BJ (cell line): ENCODE results near the gene RSPO3. TPM values are rescaled to one million over a fixed set of nuclear protein-coding genes. Genes with fewer than 3 reads are reported as not detected.

Experiments
- CTCF ChIA-PET: fragments of 350-600 bp; formaldehyde crosslinking; extraction: SDS; loops from one replicate; lab custom pipeline; 2021; ENCODE audit warnings: antibody characterized with exemption, inconsistent platforms; lab: Yijun Ruan, JAX
- POLR2A ChIA-PET: fragments of 300-600 bp; sonication (Branson Sonifier 250); formaldehyde crosslinking; extraction: SDS; loops from one replicate; lab custom pipeline; 2021; ENCODE audit warnings: antibody characterized with exemption; lab: Charles Lee
- DNase-seq: peaks from one replicate; pipeline ENCODE4 v3.0.0-alpha.2; 2011; ENCODE audit warnings: low read depth
- H3K27me3 ChIP-seq: 2 replicates; pipeline ENCODE4 v1.6.0; 2011; ENCODE audit warnings: low read length; ENCODE audit not compliant: control insufficient read depth, insufficient read depth
- H3K36me3 ChIP-seq: 2 replicates; pipeline ENCODE4 v1.5.1; 2011; ENCODE audit warnings: low read length; ENCODE audit not compliant: control insufficient read depth, insufficient read depth
- H3K4me3 ChIP-seq: 2 replicates; pipeline ENCODE4 v1.5.1; 2011; ENCODE audit warnings: low read depth, mild to moderate bottlenecking, control low read depth, low read length
- CTCF ChIP-seq: IDR thresholded peaks from 2 replicates; pipeline ENCODE4 v1.5.1; 2011; ENCODE audit warnings: low read depth, mild to moderate bottlenecking, control low read depth, inconsistent platforms, low read length, moderate library complexity; ENCODE audit not compliant: insufficient read depth
- polyA plus RNA-seq: library from polyadenylated mRNA; depleted of rRNA; stranded (reverse); fragments of >200 nt; gene quantifications from 2 replicates; pipeline ENCODE4 v1.2.3, GENCODE V29; 2011

The RSPO3 gene
- polyA plus RNA-seq, 1 experiment = not detected

GRCh38 chr6:127117979-127118297 is 533 bp upstream of the RSPO3 start:
- peaks cover 42% of the 10 kb centered on the region for H3K27me3 ChIP-seq

GRCh38 chr6:127119102-127120022 is 891 bp downstream of the RSPO3 start:
- ChIA-PET POLR2A (no interaction called here), CTCF (interaction anchor here (1.1 to 2.0 kb wide), 3 partner anchors 71 to 1119 kb away, joined by 3 to 8 read pairs (median 4); no protein-coding TSS in a partner anchor)

More at GRCh38 chr6:127117979-127118297, 533 bp upstream of the RSPO3 start:
- no peak for DNase-seq
- H3K36me3 ChIP-seq = no peaks in the 10 kb centered on the region
- peak overlapping the region; percentile 26 for H3K4me3 ChIP-seq
- TF ChIP-seq CTCF = no peak
- POLR2A ChIA-PET = no interaction called here
- CTCF ChIA-PET = interaction anchor here (0.5 to 1.4 kb wide), 3 partner anchors 18 to 1122 kb away, joined by 3 to 7 read pairs (median 3); no protein-coding TSS in a partner anchor

DNA sequence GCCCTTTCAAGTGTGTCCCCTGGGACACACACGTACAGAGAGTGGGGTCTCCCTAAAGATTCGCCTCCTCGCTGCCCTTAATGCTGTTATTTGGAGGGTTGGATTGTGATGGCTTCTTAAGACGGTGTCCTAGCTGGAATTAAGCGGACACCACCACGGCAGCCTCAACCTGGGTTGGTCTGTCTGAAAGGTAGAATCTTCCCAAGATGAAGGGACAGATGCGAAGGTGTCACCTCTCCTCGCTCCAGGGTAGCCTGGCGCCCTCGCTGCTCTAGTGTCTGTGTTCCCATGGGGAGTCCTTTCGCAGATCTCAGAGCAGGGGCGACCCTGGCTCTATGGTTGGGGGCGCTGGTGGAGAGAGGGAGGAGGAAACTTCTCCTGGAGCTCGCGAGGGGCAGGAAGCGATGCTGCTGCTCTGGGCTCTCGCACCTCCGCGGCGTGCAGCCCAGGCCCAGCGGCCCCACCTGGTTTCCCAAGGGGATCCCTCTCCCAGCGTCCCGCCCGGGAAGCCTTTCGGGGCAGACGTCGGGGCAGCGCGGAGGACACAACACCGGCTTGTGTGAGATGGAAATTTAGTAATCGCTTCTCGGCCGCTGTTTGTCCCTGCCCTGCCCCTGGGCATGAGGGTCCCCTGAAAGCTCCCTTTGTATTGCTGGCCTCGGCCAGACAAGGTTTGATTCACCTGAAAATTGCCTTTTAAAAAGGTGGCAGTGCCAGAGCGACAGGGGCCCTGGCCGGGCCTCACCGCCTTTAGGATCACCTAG is 1.7 kb downstream of the RSPO3 start:
- CTCF ChIA-PET = interaction anchor here (0.7 to 2.6 kb wide), 7 partner anchors 70 to 1125 kb away, joined by 3 to 12 read pairs (median 3); no protein-coding TSS in a partner anchor

More at GRCh38 chr6:127119102-127120022, 891 bp downstream of the RSPO3 start:
- peak overlapping the region; percentile 44 for H3K4me3 ChIP-seq
- no peak for DNase-seq
- H3K36me3 ChIP-seq = no peaks in the 10 kb centered on the region
- H3K27me3 ChIP-seq = peaks cover 42% of the 10 kb centered on the region
- no peak for TF ChIP-seq CTCF

DNA sequence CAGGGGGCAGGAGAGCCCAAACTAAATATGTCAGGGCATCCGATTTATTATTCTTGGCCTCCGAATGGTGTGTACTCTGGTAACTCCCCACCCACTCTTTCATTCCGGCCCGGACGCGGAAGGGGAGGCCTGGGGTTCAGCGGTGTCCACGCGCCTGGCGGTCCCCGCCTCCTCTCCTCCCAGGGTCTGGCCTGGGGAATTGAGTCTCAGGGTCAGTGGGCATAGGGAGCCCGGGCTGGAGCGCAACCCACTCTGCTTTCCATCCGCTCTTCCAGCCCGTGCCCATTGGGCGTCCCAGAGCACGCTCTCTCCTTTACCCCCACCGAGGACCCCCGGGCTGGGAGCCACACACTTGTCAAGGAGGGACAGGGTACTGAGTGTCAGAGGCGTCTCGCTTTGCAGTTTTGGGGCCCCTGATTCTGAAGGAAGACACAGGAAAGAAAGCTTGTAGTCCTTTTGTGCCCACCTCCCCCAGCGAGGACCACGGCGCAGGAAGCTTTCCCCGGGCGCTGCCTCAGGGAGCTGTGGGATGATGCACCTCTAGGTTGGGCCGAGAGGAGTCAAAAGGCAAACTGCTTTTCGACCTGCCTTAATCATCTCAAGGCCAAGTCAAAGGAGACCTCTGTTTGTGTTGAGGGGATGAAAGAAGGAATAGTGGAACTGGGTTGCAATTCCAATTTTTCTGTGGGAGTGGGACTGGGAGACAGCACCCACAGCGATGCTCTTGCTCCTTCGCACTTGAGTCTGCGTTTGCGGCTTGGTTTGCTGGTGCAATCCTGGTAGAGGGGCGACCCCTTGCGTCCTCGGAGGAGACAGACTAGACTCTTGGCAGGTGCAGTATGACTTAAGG is 2.5 kb downstream of the RSPO3 start:
- H3K36me3 ChIP-seq = no peaks in the 10 kb centered on the region
- peaks cover 39% of the 10 kb centered on the region for H3K27me3 ChIP-seq
- ChIA-PET POLR2A (no interaction called here), CTCF (interaction anchor here (0.5 to 2.6 kb wide), 9 partner anchors 16 to 1135 kb away, joined by 3 to 12 read pairs (median 3); partner anchors contain the start of gene TRMT11)
- peak; percentile 10 for DNase-seq
- no peak overlapping the region for H3K4me3 ChIP-seq
- TF ChIP-seq CTCF = peak; percentile 86

More for the DNA sequence above, 1.7 kb downstream of the RSPO3 start:
- peaks cover 42% of the 10 kb centered on the region for H3K27me3 ChIP-seq
- DNase-seq = no peak
- H3K36me3 ChIP-seq = no peaks in the 10 kb centered on the region
- H3K4me3 ChIP-seq = no peak overlapping the region; the same call in 1 of the 2 replicates
- TF ChIP-seq CTCF = no peak
- POLR2A ChIA-PET = no interaction called here
